NCI-H1436 (cell line): Measurements from ENCODE around the gene OPRD1.

Experiments used
- DNase-seq: peaks from one replicate; lab custom pipeline; 2025; lab: John Stamatoyannopoulos, UW

Gene OPRD1

DNA sequence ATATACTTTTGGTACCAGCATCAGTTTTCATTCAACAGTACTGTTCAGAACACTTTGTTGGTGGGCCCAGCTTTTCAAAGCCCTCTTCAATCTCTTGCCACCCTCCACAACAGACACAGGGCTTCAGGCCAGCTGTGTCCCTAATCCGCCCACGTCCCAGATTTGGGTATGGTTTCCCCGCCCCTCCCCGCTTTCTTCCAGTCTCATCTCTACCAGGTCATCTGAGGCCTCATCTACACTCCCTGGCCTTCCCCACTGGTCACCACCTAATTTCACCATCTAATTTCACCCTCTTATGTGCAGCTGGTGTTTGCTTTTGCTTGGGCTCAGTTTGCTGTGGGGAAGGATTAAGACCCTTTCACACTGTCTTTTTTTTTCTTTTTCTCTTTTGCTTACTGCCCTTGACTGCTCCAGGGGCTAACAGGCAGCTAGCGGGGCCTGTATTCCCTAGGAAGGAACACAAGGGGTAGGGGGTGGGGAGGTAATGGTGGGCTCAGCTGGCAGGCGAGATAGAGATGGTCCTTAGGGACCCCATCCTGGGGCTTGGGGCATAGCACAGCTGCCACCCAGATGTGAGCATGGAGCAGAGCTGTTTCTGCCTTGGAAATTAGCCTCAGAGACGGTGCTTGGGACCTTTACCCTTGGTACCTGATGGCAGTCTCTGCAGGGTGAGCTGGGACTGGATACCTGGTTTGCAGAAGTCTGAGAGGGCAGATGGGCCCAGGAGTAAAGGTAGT lies 98.6 kb downstream of the OPRD1 start:
- DNase-seq: no peak

DNA sequence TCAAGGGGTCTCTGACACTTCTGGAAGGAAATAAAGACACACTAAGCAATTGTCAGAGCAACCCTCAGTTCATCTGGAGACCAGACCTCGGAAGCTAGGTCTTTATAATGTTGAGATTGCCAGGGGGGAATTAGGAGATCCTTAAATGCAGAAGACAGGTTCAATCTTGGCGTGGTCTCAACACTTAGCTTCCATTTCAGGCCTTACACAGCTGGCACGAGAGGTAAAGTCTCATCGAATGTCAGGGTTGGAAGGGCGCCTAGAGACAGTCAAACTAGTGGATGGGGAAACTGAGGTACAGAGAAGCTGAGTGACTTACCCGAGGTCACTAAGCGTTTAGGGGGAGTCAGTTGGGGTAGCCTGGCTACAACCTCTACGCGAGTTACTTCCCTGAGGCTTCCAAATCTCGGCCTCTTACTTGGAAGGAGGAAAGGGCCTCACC lies 101.8 kb downstream of the OPRD1 start:
- no peak for DNase-seq

DNA sequence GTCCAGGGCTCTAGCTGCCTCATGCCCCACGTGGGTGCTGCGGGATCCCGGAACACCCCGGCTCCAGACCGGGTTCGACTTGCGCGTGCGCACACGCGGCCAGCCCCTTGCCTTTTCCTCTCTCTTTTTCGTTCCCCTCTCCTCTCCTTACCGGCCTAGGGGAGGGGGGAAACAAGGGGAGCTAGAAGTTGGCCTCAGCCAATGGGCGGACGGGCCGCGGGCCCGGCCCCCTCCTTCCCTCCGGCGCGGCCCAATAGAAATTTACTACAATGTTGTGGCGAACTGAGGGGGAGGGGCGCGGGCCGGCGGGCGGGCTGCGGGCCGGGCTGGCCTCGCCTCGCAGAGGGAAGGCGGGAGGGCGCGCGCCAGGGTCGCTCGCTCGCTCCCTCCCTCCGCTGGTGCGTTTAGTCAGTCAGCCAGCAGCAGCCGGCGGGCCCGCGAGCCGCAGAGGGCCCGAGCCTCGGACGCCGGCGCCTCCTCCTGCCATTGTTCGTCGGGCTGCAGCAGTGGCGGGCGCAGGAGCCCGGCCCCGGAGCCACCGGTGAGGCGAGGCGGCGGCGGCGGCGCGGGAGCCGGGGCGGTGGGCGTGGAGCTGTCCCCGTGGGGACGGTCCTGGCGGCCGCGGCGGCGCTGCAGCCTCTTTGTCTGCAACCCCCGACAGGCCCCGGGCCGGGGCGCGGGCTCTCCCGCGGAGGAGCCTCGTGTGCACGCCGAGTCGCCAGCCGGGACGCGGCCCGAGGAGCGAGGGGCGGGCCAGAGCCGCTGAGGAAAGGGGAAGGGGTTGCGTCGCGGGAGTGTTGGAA lies 102.5 kb downstream of the OPRD1 start, which contains the start of gene EPB41:
EPB41 (plus strand) TSS at position 342 of the 803 bp plus-strand sequence. CDS start 72,869 bp downstream, outside the sequence.
- peak; percentile 96 for DNase-seq

DNA sequence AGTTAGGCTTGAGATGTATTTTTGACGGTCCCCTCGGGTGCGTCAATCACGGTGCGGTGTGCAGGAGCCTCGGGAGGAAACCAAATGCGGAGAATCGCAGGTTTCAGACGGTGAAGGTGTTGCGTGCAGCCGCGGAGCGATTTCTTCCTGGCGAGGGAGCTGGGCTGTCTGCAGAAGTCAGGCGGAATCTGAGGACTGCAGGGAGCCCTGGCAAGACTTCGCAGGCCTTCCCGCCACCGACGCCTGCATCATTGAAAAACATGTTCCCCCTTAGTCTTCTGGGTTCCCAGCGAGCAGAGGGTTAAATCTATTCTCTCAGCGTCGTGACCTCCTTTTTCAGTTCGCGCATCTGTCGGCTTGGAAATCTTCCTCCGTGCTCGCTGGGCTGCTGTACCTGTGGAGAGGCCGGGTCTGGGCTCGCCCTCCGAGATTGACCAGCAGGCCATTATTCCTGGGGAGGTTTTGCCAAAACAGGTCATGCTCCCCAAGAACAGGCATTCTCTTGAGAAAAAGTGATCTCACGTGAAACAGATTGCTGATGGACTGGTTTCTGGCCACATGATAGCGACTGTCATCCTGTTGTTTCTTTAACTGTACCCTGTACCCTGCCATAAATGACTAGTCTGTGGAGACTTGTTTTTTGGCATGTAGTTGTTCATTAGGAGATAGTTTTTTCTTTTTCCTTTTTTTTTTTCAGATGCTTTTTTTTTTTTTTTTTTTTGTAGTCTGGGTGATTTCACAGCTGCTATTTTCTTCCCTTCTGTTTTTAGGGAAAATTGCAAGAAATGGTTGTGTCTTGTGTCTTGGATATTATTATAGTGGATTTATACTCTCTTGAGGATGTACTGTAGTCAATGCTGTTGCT lies 103.3 kb downstream of the OPRD1 start:
- no peak for DNase-seq

DNA sequence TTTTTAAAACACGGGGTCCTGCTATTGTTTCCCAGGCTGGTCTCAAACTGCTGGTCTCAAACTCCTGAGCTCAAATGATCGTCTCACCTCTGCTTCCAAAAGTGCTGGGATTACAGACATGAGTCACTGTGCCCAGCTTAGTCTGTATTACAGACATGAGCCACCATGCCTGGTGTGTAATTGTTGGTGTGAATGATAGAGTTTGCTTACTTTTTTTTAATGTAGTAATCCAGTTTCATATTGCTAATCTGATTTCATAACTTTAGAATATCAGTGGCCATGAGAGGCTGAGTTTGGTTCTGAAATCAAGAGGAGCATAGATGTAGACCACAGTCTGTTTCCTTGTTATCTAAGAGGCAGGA lies 105.8 kb downstream of the OPRD1 start:
- no peak for DNase-seq
